HG02678 (cell line): ENCODE data around the gene TNRC6B.

Source experiments
- ATAC-seq: cut with Tn5 transposase; IDR thresholded peaks from one replicate; pipeline ENCODE4 v1.9.1; 2021; ENCODE audit warnings: mild to moderate bottlenecking, moderate library complexity; ENCODE audit not compliant: unreplicated experiment

Gene TNRC6B

DNA sequence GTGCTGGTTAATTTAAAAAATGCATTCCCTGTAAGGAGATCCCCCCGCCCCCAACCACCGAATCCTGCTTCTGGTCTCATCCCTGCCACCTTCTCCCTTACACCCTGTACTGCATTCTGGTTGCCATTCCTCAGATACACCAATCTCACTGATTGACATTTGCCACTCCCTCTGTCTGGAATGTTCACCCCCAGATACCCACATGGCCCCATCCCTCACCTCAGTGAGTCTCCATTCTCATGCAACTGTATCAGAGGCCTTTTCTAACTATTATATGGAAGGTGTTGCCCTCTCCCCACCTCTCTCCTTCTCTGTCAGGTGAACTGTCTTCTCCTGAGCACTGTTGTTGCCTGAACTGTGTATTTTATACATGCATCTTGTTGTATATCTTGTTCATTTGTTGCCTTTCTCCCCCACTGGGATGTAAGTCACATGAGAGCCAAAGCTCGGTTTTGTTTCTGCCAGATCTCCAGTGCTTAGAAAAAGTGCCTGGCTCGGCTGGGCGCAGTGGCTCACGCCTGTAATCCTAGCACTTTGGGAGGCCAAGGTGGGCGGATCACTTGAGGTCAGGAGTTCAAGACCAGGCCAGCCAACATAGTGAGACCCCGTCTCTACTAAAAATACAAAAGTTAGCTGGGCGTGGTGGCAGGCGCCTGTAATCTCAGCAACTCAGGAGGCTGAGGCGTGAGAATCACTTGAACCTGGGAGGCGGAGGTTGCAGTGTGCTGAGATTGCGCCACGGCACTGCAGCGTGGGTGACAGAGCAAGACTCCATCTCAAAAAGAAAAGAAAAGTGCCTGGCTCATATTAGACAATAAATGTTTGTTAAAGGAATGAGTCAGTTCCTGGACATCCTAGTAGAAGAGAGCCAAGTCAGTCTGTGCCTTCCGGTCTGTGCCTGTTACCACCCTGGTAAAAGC, 61.0 kb downstream of the TNRC6B start:
- no peak for ATAC-seq

- no peak for ATAC-seq
Measured at GRCh38 chr22:40239345-40239683, 61.6 kb downstream of the TNRC6B start.

DNA sequence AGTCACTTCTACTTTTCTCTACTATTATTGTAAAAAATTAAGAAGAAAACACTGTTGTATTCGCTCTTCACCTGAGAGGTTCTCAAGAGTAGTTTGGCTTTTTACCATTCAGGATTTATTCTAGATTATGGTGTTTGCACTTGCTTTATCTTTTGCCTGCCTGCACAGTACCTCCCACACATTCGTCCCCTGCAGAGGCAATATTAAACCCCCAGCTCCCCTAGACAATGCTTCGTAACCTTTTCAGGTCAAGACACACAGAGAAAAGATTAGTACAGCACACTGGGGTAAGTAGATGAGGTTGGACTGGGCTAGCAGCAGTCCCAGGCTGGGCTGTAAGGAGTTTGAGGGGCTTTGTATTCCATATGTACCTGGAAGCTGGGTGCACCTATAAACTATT, 62.4 kb downstream of the TNRC6B start:
- ATAC-seq: no peak

- no peak for ATAC-seq
Measured at GRCh38 chr22:40240686-40241085, 63.0 kb downstream of the TNRC6B start.

DNA sequence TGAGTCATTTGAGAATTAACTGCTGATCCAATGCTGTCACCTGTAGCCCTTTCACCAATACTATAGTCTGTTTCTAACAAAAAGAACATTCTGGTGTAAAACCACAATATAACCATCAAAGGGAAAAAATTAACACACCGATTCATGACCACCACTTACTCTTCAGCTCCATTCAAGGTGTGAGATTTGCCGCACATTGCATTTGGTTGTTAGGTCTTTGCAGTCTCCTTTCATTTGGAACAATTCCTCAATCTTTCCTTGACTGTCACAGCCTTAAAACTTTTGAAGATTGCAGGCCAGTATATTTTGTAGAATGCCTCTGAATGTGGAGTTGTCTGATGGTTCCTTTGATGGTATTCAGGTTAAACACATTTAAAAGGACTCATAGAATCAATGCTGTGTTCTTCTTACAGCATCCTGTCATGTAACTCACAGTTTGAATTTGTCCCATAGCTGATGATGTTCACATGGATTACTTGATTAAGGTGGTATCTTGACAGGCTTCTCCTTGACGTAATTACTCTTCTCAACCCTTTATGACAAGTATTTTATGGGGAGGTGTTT, 63.6 kb downstream of the TNRC6B start:
- ATAC-seq: no peak

GRCh38 chr22:40243891-40244290, 66.2 kb downstream of the TNRC6B start:
- ATAC-seq: no peak

DNA sequence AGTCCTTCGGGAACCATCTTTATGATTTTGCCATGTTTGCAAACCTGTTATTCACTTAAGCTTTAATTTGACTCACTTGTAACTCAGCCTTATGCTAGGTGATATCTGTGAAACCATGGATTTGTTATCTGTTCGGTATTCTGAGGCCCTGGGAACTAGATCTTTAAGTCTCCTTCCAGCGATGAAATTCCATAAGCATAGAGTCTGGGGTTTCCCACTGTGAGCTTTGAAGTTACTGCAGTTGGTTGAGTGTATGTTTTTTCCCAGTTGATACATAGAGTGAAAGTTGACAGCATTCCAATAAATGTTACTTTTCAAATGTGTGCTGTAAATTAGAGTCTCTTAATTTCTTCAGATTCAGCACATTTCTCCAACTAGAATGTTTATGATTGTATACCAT, 66.9 kb downstream of the TNRC6B start:
- ATAC-seq: no peak

DNA sequence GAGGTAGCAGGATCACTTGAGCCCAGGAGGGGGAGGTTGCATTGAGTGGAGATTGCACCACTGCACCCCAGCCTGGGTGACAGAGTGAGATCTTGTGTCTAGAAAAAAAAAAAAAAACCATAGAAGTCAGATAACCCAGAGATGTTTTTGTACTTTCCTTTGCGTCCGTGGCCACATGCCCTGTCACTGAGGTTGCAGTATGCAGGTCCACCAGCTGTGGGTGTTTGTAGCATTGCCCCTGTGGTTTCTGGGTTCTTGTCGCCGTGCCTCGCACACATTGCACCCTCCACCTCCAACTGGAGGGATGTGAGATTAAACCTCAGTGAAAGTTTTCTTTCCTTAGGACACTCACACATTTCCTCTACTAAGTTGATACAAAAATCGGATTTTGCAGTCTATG, 70.3 kb downstream of the TNRC6B start:
- ATAC-seq: no peak

DNA sequence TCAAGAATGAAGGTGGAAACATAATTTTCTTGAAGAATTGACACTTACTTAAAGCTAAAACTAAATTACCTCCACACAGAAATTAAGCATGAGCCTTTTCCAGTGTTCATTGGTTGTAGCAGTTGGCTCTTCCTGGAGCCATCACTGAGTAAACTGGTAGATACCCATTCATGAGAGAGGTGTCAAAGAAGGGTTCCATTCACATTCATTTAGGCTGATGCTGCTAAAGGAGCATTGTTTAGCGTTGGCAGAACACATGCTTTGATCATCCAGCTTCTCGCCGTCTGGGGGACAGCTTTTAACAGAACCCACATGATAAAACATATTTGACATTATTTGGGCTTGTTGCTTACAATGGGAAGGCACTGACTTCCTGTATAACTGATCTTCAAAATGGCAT, 71.6 kb downstream of the TNRC6B start:
- no peak for ATAC-seq

DNA sequence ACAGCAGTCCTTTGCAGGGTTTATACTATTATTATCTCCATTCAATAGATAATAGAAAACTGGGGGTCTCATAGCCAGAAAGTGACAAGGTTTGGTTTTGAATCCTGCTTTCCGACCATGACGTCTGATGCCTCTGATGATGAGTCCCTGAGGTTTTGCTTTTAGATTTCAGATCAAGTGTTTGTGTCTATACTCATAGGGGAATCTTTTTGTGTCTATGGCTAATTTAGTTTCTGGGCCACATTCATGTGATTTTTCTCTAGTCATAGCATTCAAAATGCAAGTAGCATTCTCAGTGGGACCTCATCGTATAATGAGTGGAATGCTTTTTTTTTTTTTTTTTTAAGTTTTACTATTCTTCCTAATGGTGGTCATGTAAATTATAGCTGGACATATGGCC, 72.9 kb downstream of the TNRC6B start:
- no peak for ATAC-seq

GRCh38 chr22:40251106-40251505, 73.4 kb downstream of the TNRC6B start:
- ATAC-seq: no peak

DNA sequence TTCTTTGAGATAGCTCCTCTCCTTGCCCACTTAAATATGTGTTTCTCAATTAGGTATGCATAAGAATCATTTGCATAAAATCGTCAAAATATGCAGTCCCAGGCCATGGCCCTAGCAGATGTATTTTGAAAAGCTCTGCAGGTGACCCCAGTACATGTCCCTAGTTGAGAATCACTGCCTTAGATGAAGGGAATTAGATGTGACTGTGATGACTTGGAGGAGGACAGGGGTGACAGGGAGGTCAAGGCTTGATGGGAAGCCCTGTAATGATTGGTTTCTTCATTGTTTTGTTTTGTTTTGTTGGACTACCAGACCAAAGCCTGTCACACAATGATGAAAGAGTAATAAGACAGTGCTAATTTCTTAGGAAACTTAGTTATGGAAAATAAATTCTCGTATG, 74.4 kb downstream of the TNRC6B start:
- no peak for ATAC-seq

DNA sequence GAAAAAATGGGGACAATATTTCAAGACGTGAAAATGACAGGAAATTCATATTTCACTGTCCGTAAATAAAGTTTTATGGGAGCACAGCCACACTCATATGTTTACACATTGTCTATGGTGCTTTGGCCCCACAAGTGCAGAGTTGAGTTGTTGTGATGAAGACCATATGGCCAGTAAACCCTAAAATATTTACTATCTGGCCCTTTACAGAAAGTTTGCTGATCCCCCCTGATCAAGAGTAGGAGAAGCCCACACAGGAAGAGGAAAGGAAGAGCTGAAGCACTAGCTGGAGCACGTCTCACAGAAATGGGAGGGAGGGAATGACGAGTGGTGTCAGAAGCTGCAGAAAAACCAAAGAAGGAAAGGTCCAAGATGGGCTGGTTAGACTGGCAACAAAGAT, 78.8 kb downstream of the TNRC6B start:
- no peak for ATAC-seq

DNA sequence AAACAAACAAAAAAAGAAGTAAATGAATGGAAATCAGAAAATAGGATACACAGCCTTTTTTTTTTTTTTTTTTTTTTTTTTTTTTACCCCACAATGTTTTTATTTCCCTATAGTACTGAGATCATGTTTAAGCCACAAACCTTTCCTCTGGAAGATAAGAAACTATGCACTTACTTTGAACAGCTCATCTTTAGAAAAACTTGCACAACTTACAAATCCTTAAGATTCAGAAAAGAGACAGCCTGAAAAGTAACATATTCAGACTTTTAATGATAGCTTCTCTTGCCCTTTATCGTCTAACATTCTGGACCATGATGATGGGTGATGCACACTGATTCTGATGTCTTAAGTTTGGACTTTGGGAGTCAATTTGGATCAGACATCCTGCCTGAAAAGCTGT, 80.3 kb downstream of the TNRC6B start:
- no peak for ATAC-seq

DNA sequence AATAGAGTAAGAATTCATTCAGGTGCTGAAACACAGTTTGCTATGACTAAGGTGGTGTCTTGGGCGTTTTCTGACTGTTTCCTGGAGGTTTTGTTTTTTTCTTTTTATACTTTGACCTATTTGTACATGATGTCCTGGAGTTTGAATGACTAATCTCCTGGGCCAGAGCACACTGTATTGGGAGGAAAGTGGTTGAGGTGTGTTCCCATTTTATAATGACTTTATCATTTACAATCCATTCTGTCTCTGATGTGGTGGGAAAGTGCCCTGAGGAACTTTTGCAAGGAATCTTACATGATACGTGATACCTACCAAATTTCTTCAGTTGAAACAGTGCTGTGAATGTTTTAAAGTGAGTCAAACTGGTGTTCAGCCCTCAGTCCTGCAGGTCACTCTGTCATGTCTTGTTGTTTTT, 80.8 kb downstream of the TNRC6B start:
- ATAC-seq: no peak

GRCh38 chr22:40261783-40262182, 84.1 kb downstream of the TNRC6B start:
- ATAC-seq: no peak

- no peak for ATAC-seq
Measured at GRCh38 chr22:40263191-40263590, 85.5 kb downstream of the TNRC6B start.

GRCh38 chr22:40265783-40266182, 88.1 kb downstream of the TNRC6B start:
- no peak for ATAC-seq

- no peak for ATAC-seq
Measured at GRCh38 chr22:40270031-40270430, 92.3 kb downstream of the TNRC6B start.

- ATAC-seq: no peak
Measured at GRCh38 chr22:40270748-40271373, 93.1 kb downstream of the TNRC6B start.

GRCh38 chr22:40271440-40271839, 93.7 kb downstream of the TNRC6B start:
- no peak for ATAC-seq

GRCh38 chr22:40273319-40273718, 95.6 kb downstream of the TNRC6B start:
- no peak for ATAC-seq
